Spleen (tissue), 11 donors: ENCODE data around the gene NEDD9. TPM values are rescaled to one million over a fixed set of nuclear protein-coding genes. Genes with fewer than 3 reads are reported as not detected.

Experiments used
- DNase-seq: peaks from one replicate; pipeline ENCODE4 v3.0.0-alpha.2; 2020
- H3K27ac ChIP-seq, 8 donors: fragments of 200-600 bp; sonication (generic) in 7 of 8; 1 replicate in 4 of 8; 2 replicates in 4 of 8; pipeline versions ENCODE4 v1.5.0 to v1.8.0; 2016 to 2021; ENCODE audit warnings: inconsistent platforms in 4 of 8, mild to moderate bottlenecking in 4 of 8, moderate library complexity in 1 of 8
- H3K27me3 ChIP-seq, 7 donors: fragments of 200-600 bp; sonication (generic) in 6 of 7; replicated peaks in 1 of 7; 1 replicate in 4 of 7; 2 replicates in 3 of 7; pipeline versions ENCODE4 v1.5.0 to v1.8.0; 2016 to 2021; ENCODE audit warnings: inconsistent platforms in 3 of 7, mild to moderate bottlenecking in 1 of 7
- H3K36me3 ChIP-seq, 6 donors: fragments of 200-600 bp; sonication (generic) in 5 of 6; 1 replicate in 4 of 6; 2 replicates in 2 of 6; pipeline versions ENCODE4 v1.5.0 to v1.8.0; 2016 to 2021; ENCODE audit warnings: inconsistent platforms in 2 of 6
- H3K4me1 ChIP-seq, 6 donors: fragments of 200-600 bp; sonication (generic) in 5 of 6; 1 replicate in 3 of 6; 2 replicates in 3 of 6; pipeline versions ENCODE4 v1.5.0 to v1.8.0; 2016 to 2021; ENCODE audit warnings: inconsistent platforms in 3 of 6
- H3K4me3 ChIP-seq, 8 donors: fragments of 200-600 bp; sonication (generic) in 7 of 8; 1 replicate in 4 of 8; 2 replicates in 4 of 8; pipeline versions ENCODE4 v1.5.0 to v1.8.0; 2016 to 2021; ENCODE audit warnings: inconsistent platforms in 4 of 8, mild to moderate bottlenecking in 4 of 8, moderate library complexity in 2 of 8
- H3K9me3 ChIP-seq, 8 donors: fragments of 200-600 bp; sonication (generic) in 7 of 8; 1 replicate in 4 of 8; 2 replicates in 4 of 8; pipeline versions ENCODE4 v1.5.0 to v1.8.0; 2016 to 2021; ENCODE audit warnings: inconsistent platforms in 4 of 8
- CTCF ChIP-seq, 11 experiments: fragments of 200-600 bp in 7 of 11; fragments of 450-650 bp in 4 of 11; sonication (generic) in 4 of 11; IDR thresholded peaks in 8 of 11; conservative IDR thresholded peaks in 3 of 11; 1 replicate in 7 of 11; 2 replicates in 4 of 11; pipeline versions ENCODE4 v1.4.0 to v1.8.0; 2016 to 2021; ENCODE audit warnings: antibody characterized with exemption in 11 of 11, inconsistent platforms in 4 of 11, mild to moderate bottlenecking in 1 of 11
- POLR2A ChIP-seq, 3 donors: fragments of 450-650 bp; IDR thresholded peaks; one replicate each; pipeline ENCODE4 v1.5.1; 2017; ENCODE audit warnings: antibody characterized with exemption in 3 of 3, mild to moderate bottlenecking in 1 of 3
- POLR2AphosphoS5 ChIP-seq, 3 donors: sonication (generic); formaldehyde crosslinking; IDR thresholded peaks; one replicate each; pipeline ENCODE4 v1.5.1; 2017; ENCODE audit warnings: antibody characterized with exemption in 3 of 3
- WGBS, 5 donors: extraction: QIAGEN DNeasy Blood & Tissue Kit in 3 of 5; methylation state at CpG; one replicate each; pipeline versions ENCODE4 v1.1.5 to v1.1.7; 2013 to 2018; 5-methylcytosine and 5-hydroxymethylcytosine counted together
- intact Hi-C: fragments of 100-400 bp; cut with DNase I; formaldehyde crosslinking; loops from one replicate; pipeline ENCODE4 v1.15.0; 2023; ENCODE audit warnings: low total_unique reads
- polyA plus RNA-seq, 3 donors: library from polyadenylated mRNA; stranded (reverse); fragments of 200-250 nt; gene quantifications; one replicate each; pipeline ENCODE4 v1.2.1, GENCODE V29; 2013
- total RNA-seq, 7 donors: library from RNA; depleted of rRNA in 3 of 7; stranded (reverse); fragments of >200 nt in 3 of 7; fragmentation: NEBNext Ultra II Directional in 4 of 7; extraction: Animal tissue kit (Norgen Biotek cat#: 25700) in 4 of 7; gene quantifications; one replicate each; pipeline versions ENCODE4 v1.1.0 to v1.2.1, GENCODE V29; 2016 to 2021
- donor health status: healthy with polysubstance abuse.
- donor health status: DM: no; HTN: no; CAD: no; lungs with moderate emphysema.
- donor health status: DM: no; HTN: no; CAD: no.
- donor health status: Bipolar disorder and iron deficiency.
- donor health status: healthy.
- donor health status: DM: no; HTN: no; CAD: no.
- donor health status: DM: yes; HTN: yes; CAD: no.

Gene NEDD9
- total and polyA plus RNA-seq, 10 donors: 16.1 to 208 (median 115) TPM

DNA sequence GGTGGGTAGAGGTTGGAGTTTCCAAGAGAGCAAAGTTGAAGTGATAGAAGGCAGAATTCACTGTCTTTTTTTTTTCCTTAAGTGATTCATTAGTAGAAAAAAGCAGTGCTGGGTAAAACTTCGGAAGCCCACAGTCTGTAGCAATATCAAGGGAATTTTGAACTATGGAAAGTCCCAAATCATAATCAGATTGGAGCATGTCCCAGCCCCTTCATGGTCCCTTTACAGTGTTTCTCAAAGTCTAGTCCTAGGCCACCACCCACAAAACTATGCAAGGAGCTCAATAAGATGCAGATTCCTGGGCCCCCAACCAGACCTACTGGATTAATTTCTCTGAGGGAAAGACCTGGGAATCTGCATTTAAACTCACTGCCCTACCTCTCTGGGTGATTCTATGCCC is 22.6 kb downstream of the NEDD9 start:
- Histone ChIP-seq H3K4me3 (no peak overlapping the region), H3K4me1 (peaks cover 0 to 100% (median 60%) of the 10 kb centered on the region in 6 donors)
- intact Hi-C loops: no loop called here

DNA sequence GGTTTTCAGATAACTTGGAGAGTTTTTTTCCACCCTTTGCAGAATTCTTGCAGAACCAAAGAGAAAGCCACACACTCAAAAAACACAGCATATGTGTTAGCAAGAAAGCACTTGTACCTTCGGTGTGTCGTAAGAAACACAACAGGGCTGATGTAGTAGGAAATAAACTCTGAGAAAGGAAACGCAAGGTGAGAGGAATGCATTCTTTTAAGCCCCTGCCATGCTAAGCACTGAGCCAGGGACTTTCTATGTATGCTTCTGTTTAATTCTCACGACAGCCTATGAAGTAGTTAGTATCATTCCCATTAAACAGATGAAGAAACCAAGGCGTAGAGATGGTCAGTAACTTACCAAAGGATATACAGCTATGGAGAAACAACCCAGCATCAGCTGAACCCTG is 23.1 kb downstream of the NEDD9 start:
- intact Hi-C loops: no loop called here
- WGBS, 5 donors: 79 to 91% (median 87%) methylated on average over 5 of the region's 5 CpGs
- Histone ChIP-seq H3K27ac (peak overlapping the region in 4 of 8 donors; percentile 32 to 80 (median 48)), H3K27me3 (no peaks in the 10 kb centered on the region), H3K9me3 (no peaks in the 10 kb centered on the region), H3K4me1 (peaks cover 0 to 100% (median 59%) of the 10 kb centered on the region in 6 donors), H3K36me3 (peaks cover 0 to 99% (median 23%) of the 10 kb centered on the region in 6 donors), H3K4me3 (no peak overlapping the region)
- DNase-seq: no peak
- TF ChIP-seq POLR2AphosphoS5 (IDR thresholded peaks at IDR 0.05) (no peak), POLR2A (IDR thresholded peaks at IDR 0.05) (no peak), CTCF (IDR thresholded peaks at IDR 0.05 in 8 of 11, conservative IDR thresholded peaks at IDR 0.05 in 3 of 11) (no peak)

More for the DNA sequence above, 22.6 kb downstream of the NEDD9 start:
- no peak for DNase-seq
- WGBS, 5 donors: 68 to 82% (median 76%) methylated on average over 1 of the region's 1 CpG
- Histone ChIP-seq H3K27me3 (no peaks in the 10 kb centered on the region), H3K36me3 (peaks cover 0 to 99% (median 24%) of the 10 kb centered on the region in 6 donors), H3K27ac (peak overlapping the region in 6 of 8 donors; percentile 20 to 80 (median 48)), H3K9me3 (no peaks in the 10 kb centered on the region)
- no peak for TF ChIP-seq POLR2A (IDR thresholded peaks at IDR 0.05)
- TF ChIP-seq CTCF (IDR thresholded peaks at IDR 0.05 in 8 of 11, conservative IDR thresholded peaks at IDR 0.05 in 3 of 11): no peak
- no peak for TF ChIP-seq POLR2AphosphoS5 (IDR thresholded peaks at IDR 0.05)

DNA sequence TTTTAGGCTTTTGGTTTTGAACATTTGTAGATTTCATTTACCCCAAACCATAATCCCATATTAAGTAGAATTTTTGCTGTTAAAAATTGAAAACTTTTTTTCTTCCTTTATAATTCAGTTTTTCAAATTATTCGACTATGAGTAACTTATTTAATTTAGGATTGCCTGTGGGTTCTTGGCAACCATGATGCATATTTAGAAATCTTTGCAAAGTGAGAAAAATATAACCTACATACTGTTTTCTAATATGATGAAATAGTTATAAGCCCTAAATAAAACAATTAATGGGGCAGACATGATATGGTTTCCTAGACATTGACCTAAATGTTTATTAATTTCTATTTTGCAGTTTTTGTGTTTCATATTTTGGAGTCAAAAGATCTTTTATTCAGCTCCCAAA is 23.6 kb downstream of the NEDD9 start:
- Histone ChIP-seq H3K4me3 (no peak overlapping the region), H3K27ac (peak overlapping the region in 3 of 8 donors; percentile 79 to 81 (median 80)), H3K27me3 (no peaks in the 10 kb centered on the region), H3K9me3 (no peaks in the 10 kb centered on the region), H3K4me1 (peaks cover 0 to 100% (median 59%) of the 10 kb centered on the region in 6 donors), H3K36me3 (peaks cover 0 to 99% (median 22%) of the 10 kb centered on the region in 6 donors)
- no peak for DNase-seq
- intact Hi-C loops: no loop called here
- WGBS, 5 donors: 80 to 96% (median 89%) methylated on average over 1 of the region's 1 CpG
- TF ChIP-seq POLR2AphosphoS5 (IDR thresholded peaks at IDR 0.05) (no peak), POLR2A (IDR thresholded peaks at IDR 0.05) (no peak), CTCF (IDR thresholded peaks at IDR 0.05 in 8 of 11, conservative IDR thresholded peaks at IDR 0.05 in 3 of 11) (no peak)

- no peak overlapping the region for H3K4me3 ChIP-seq
- intact Hi-C loops: no loop called here
- WGBS, 5 donors: 73 to 85% (median 76%) methylated on average over 3 of the region's 3 CpGs
- H3K27ac ChIP-seq: peak overlapping the region in 4 of 8 donors; percentile 68 to 81 (median 80)
- DNase-seq: no peak
- peaks cover 0 to 99% (median 16%) of the 10 kb centered on the region in 6 donors for H3K36me3 ChIP-seq
- peaks cover 0 to 100% (median 55%) of the 10 kb centered on the region in 6 donors for H3K4me1 ChIP-seq
- H3K27me3 ChIP-seq: no peaks in the 10 kb centered on the region
- TF ChIP-seq POLR2A (IDR thresholded peaks at IDR 0.05) (no peak), POLR2AphosphoS5 (IDR thresholded peaks at IDR 0.05) (no peak), CTCF (IDR thresholded peaks at IDR 0.05 in 8 of 11, conservative IDR thresholded peaks at IDR 0.05 in 3 of 11) (no peak)
- H3K9me3 ChIP-seq: no peaks in the 10 kb centered on the region
These were observed 24.2 kb downstream of the NEDD9 start for GRCh38 chr6:11208267-11208666.
